GM21515 (cell line): Measurements from ENCODE around the gene TMEM14C.

Experiments used
- ATAC-seq: cut with Tn5 transposase; IDR thresholded peaks from one replicate; pipeline ENCODE4 v1.9.1; 2021; ENCODE audit not compliant: unreplicated experiment

The TMEM14C gene

DNA sequence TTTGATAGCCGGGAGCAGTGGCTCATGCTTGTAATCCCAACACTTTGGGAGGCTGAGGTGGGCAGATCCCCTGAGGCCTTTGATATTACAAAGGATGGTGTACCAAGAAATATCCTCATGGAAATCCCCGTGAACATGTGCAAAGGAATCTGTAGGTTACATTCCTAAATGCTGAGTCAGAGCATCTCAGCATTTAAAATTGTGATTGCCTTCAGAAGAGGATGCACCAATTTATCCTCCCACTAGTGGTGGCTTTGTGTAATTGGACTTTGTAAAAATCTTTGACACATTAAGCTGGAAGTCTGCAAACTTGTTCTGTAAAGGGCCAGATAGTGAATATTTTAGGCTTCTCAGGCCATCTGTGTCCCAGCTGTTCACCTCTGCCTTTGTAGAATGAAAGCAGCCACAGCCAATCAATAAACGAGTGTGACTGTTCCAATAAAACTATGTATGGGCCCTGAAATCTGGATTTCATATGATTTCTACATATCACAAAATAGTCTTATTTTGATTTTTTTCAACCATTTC lies 36.5 kb downstream of the TMEM14C start:
- ATAC-seq = no peak

- no peak for ATAC-seq
These were observed 37.0 kb downstream of the TMEM14C start for GRCh38 chr6:10759884-10760329.

- no peak for ATAC-seq
These were observed 40.1 kb downstream of the TMEM14C start for GRCh38 chr6:10763006-10763405.

GRCh38 chr6:10769419-10769818 lies 46.5 kb downstream of the TMEM14C start:
- no peak for ATAC-seq

DNA sequence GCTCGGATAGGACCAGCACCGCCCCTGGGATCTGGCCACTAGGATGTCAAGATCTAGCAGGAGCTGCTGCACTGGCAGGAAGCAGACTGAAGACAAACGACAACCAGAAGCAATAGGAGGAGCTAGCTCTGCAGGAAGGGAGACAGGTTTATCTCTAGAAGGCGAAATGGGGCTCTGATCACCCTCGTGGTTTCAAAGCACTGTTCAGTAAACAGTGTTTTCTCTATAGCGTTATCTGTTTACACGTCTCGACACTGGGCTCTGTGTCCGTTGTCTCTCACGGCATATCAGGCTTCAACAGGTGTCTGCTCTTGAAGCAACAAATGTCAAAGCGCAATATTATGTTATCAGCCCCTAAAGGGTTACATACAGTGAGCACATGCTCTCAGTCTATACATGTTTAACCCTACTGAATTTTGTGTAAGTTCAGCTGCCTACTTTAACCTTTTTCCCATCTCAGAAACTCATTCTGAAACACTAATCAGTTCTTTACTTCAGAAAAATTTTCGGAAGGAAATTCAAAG lies 48.6 kb downstream of the TMEM14C start:
- no peak for ATAC-seq

GRCh38 chr6:10778230-10778629 lies 55.4 kb downstream of the TMEM14C start:
- ATAC-seq = no peak

DNA sequence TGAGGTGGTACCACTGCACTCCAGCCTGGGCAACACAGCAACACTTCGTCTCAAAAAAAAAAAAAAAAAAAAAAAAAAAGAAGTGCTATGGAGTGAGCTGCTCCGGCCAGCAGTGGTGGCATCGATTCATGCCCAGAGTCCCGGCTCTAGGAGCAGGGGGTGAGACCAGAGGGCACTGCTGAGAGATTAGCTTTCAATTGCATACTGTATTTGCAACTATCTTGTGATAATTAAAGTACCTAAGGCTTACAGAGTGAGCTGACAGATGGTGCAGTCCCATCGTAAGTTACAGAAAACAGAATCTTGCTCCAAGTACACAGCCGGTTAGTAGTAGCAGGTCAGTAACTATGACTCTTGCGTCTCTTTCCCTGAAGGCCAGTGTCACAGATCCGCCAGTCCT lies 56.2 kb downstream of the TMEM14C start:
- no peak for ATAC-seq
